PC-9 (cell line): ENCODE results near the gene ACP4. TPM values are rescaled to one million over a fixed set of nuclear protein-coding genes. Genes with fewer than 3 reads are reported as not detected.

Experiments used
- BruUV-seq: library from RNA; stranded (reverse); fragments of 400-500 nt; replicated peaks from 2 replicates; lab custom pipeline; 2021; lab: Mats Ljungman, UMichigan
- CTCF ChIA-PET: fragments of 300-600 bp; sonication (Branson Sonifier 250); formaldehyde crosslinking; loops from one replicate; lab custom pipeline; 2022; ENCODE audit warnings: antibody characterized with exemption; lab: Charles Lee
- POLR2A ChIA-PET: fragments of 300-600 bp; sonication (Branson Sonifier 250); formaldehyde crosslinking; loops from one replicate; lab custom pipeline; 2022; ENCODE audit warnings: antibody characterized with exemption; ENCODE audit not compliant: unreplicated experiment; lab: Charles Lee
- DNase-seq, 2 experiments: peaks; one replicate each; pipeline versions ENCODE4 v3.0.0 to v3.0.0-alpha.2; 2015 to 2022; ENCODE audit warnings: mixed read lengths in 1 of 2
- H2AFZ ChIP-seq: fragments of 200-600 bp; sonication (generic); 2 replicates; pipeline ENCODE4 v1.8.1; 2017; ENCODE audit warnings: antibody characterized with exemption
- H3F3A ChIP-seq: fragments of 200-600 bp; sonication (generic); 2 replicates; pipeline ENCODE4 v1.8.1; 2017; ENCODE audit warnings: antibody characterized with exemption, mild to moderate bottlenecking, low read depth; ENCODE audit not compliant: insufficient read depth
- H3K27ac ChIP-seq: fragments of 200-600 bp; sonication (generic); 2 replicates; pipeline ENCODE4 v1.6.1; 2016; ENCODE audit warnings: mixed run types
- H3K27me3 ChIP-seq: fragments of 200-600 bp; sonication (generic); 2 replicates; pipeline ENCODE4 v1.6.1; 2016; ENCODE audit warnings: low read depth, mixed run types; ENCODE audit not compliant: insufficient read depth
- H3K36me3 ChIP-seq: fragments of 200-600 bp; sonication (generic); 2 replicates; pipeline ENCODE4 v1.6.1; 2016; ENCODE audit warnings: low read depth, mixed run types
- H3K4me1 ChIP-seq: fragments of 200-600 bp; sonication (generic); replicated peaks from 2 replicates; pipeline ENCODE4 v1.6.1; 2016; ENCODE audit warnings: mixed run types; ENCODE audit not compliant: insufficient read depth
- H3K4me2 ChIP-seq: fragments of 200-600 bp; sonication (generic); 2 replicates; pipeline ENCODE4 v1.6.1; 2017; ENCODE audit warnings: mixed run types
- H3K4me3 ChIP-seq: fragments of 200-600 bp; sonication (generic); 2 replicates; pipeline ENCODE4 v1.6.1; 2016; ENCODE audit warnings: mixed run types
- H3K79me2 ChIP-seq: fragments of 200-600 bp; sonication (generic); 2 replicates; pipeline ENCODE4 v1.6.1; 2017; ENCODE audit warnings: low read depth, mixed run types
- H3K9me2 ChIP-seq: fragments of 200-600 bp; sonication (generic); 2 replicates; pipeline ENCODE4 v1.8.1; 2017; ENCODE audit warnings: mild to moderate bottlenecking; ENCODE audit not compliant: insufficient read depth
- H3K9me3 ChIP-seq: fragments of 200-600 bp; sonication (generic); 2 replicates; pipeline ENCODE4 v1.8.1; 2016; ENCODE audit warnings: low read depth; ENCODE audit not compliant: insufficient read depth
- H4K20me1 ChIP-seq: fragments of 200-600 bp; sonication (generic); 2 replicates; pipeline ENCODE4 v1.8.1; 2017; ENCODE audit not compliant: insufficient read depth
- CTCF ChIP-seq: fragments of 200-600 bp; sonication (generic); conservative IDR thresholded peaks from 2 replicates; pipeline ENCODE4 v1.6.1; 2017; ENCODE audit warnings: mixed run types, antibody characterized with exemption, mild to moderate bottlenecking, moderate library complexity
- EZH2 ChIP-seq: fragments of 200-600 bp; sonication (generic); IDR thresholded peaks from 2 replicates; pipeline ENCODE4 v1.8.0; 2017; ENCODE audit warnings: antibody characterized with exemption, low read depth
- intact Hi-C: fragments of 100-400 bp; cut with micrococcal nuclease; formaldehyde crosslinking; loops from one replicate; pipeline ENCODE4 v1.10.0; 2022; ENCODE audit not compliant: unreplicated experiment
- total RNA-seq: library from RNA; stranded (reverse); gene quantifications from 2 replicates; pipeline ENCODE4 v1.2.3, GENCODE V29; 2021

Gene ACP4
- total RNA-seq, 1 experiment from 2014 or later, result not detected

GRCh38 chr19:50801107-50801506 lies 10.9 kb downstream of the ACP4 start:
- Histone ChIP-seq H3K27me3 (no peaks in the 10 kb centered on the region), H3F3A (peaks cover 72% of the 10 kb centered on the region), H3K9me2 (no peaks in the 10 kb centered on the region), H3K4me3 (no peak overlapping the region), H3K79me2 (peaks cover 50% of the 10 kb centered on the region), H3K4me1 (peaks cover 20% of the 10 kb centered on the region), H2AFZ (no peak overlapping the region), H4K20me1 (peaks cover 70% of the 10 kb centered on the region), H3K36me3 (peaks cover 43% of the 10 kb centered on the region), H3K4me2 (no peak overlapping the region), H3K9me3 (no peaks in the 10 kb centered on the region), H3K27ac (no peak overlapping the region)
- DNase-seq, result no peak
- POLR2A ChIA-PET, result no interaction called here
- CTCF ChIA-PET, result no interaction called here
- intact Hi-C loops, result loop anchor here (5.0 to 10.0 kb wide), 2 partner anchors 214 to 296 kb away; partner anchors contain the start of gene KLK10
- TF ChIP-seq EZH2 (no peak), CTCF (no peak)
- no TSS peak for BruUV-seq

- Histone ChIP-seq H3K9me3 (no peaks in the 10 kb centered on the region), H3K27me3 (no peaks in the 10 kb centered on the region), H3K9me2 (no peaks in the 10 kb centered on the region), H4K20me1 (peaks cover 42% of the 10 kb centered on the region), H3K27ac (peak overlapping the region; percentile 84), H3K79me2 (peaks cover 50% of the 10 kb centered on the region), H3K4me1 (peaks cover 20% of the 10 kb centered on the region), H3K4me3 (peak overlapping the region; percentile 76), H2AFZ (peak overlapping the region; percentile 74), H3K4me2 (peak overlapping the region; percentile 94), H3K36me3 (peaks cover 30% of the 10 kb centered on the region), H3F3A (peaks cover 45% of the 10 kb centered on the region; the same call in 1 of the 2 replicates)
- CTCF ChIA-PET, result interaction anchor here (0.6 to 0.7 kb wide), 2 partner anchors 213 to 503 kb away, joined by 7 read pairs; no protein-coding TSS in a partner anchor
- BruUV-seq, result TSS peak; percentile 53
- TF ChIP-seq CTCF (no peak), EZH2 (no peak)
- intact Hi-C loops, result loop anchor here (5.0 to 10.0 kb wide), 2 partner anchors 211 to 293 kb away; partner anchors contain the start of gene KLK10
- POLR2A ChIA-PET, result no interaction called here
- DNase-seq, result no peak
Observed at GRCh38 chr19:50803633-50804419, 13.6 kb downstream of the ACP4 start.

- no TSS peak for BruUV-seq
- Histone ChIP-seq H2AFZ (peak overlapping the region; percentile 87), H3K36me3 (peaks cover 23% of the 10 kb centered on the region), H3K9me3 (no peaks in the 10 kb centered on the region), H3K4me3 (peak overlapping the region; percentile 76), H3K4me1 (peaks cover 20% of the 10 kb centered on the region), H4K20me1 (peaks cover 34% of the 10 kb centered on the region), H3K27me3 (no peaks in the 10 kb centered on the region), H3K27ac (peak overlapping the region; percentile 84), H3K9me2 (no peaks in the 10 kb centered on the region), H3K4me2 (peak overlapping the region; percentile 94), H3K79me2 (peaks cover 46% of the 10 kb centered on the region), H3F3A (peaks cover 37% of the 10 kb centered on the region; the same call in 1 of the 2 replicates)
- ChIA-PET CTCF (interaction anchor here (0.6 to 0.7 kb wide), 4 partner anchors 212 to 655 kb away, joined by 3 to 7 read pairs (median 6); no protein-coding TSS in a partner anchor), POLR2A (interaction anchor here (0.6 to 0.7 kb wide), 3 partner anchors 12 to 1492 kb away, joined by 3 to 16 read pairs (median 3); no protein-coding TSS in a partner anchor)
- peak; percentile 96 to 98 for DNase-seq
- intact Hi-C loops, result loop anchor here (5.0 to 10.0 kb wide), 2 partner anchors 210 to 293 kb away; partner anchors contain the start of gene KLK10
- TF ChIP-seq EZH2 (no peak), CTCF (no peak)
Observed at GRCh38 chr19:50804420-50805272, 14.4 kb downstream of the ACP4 start.
